Left lobe of liver (tissue), 2 donors: ENCODE measurements around the gene CCDC70. TPM values are rescaled to one million over a fixed set of nuclear protein-coding genes. Genes with fewer than 3 reads are reported as not detected.

Experiments
- ATAC-seq: fragments of 200-7000 bp; cut with Tn5 transposase; one replicate; pipeline ENCODE4 v1.9.1; 2020; ENCODE audit warnings: mild to moderate bottlenecking, moderate library complexity
- DNase-seq: peaks from one replicate; pipeline ENCODE4 v3.0.0-alpha.2; 2020; ENCODE audit warnings: low spot score
- total RNA-seq: library from RNA; stranded (reverse); gene quantifications from one replicate; pipeline ENCODE4 v1.2.1, GENCODE V29; 2021
- donor health status: DM: no; HTN: no; CAD: no; lungs with moderate emphysema.
- donor health status: DM: no; HTN: yes; CAD: no.

The CCDC70 gene
- total RNA-seq, 1 donor from 2014 or later, result not detected

GRCh38 chr13:51828730-51829567 lies 32.8 kb upstream of the CCDC70 start:
- no peak for DNase-seq
- no peak for ATAC-seq

- ATAC-seq (no peak), DNase-seq (no peak)
Measured at GRCh38 chr13:51829568-51829899, 32.2 kb upstream of the CCDC70 start.

- DNase-seq (no peak), ATAC-seq (no peak)
Measured at GRCh38 chr13:51831519-51831918, 30.2 kb upstream of the CCDC70 start.

GRCh38 chr13:51832471-51833152 lies 29.2 kb upstream of the CCDC70 start:
- DNase-seq (no peak), ATAC-seq (peak; percentile 88)

- no peak for DNase-seq
- no peak for ATAC-seq
Measured at GRCh38 chr13:51833980-51834379, 27.8 kb upstream of the CCDC70 start.

GRCh38 chr13:51834581-51835171 lies 27.1 kb upstream of the CCDC70 start:
- DNase-seq (no peak), ATAC-seq (no peak)

GRCh38 chr13:51837016-51837415 lies 24.8 kb upstream of the CCDC70 start:
- DNase-seq, result no peak
- ATAC-seq, result no peak

- ATAC-seq (no peak), DNase-seq (no peak)
Measured at GRCh38 chr13:51838240-51838846, 23.4 kb upstream of the CCDC70 start.

- DNase-seq, result no peak
- no peak for ATAC-seq
Measured at GRCh38 chr13:51839711-51840540, 21.8 kb upstream of the CCDC70 start.

GRCh38 chr13:51840917-51841316 lies 20.9 kb upstream of the CCDC70 start:
- DNase-seq (no peak), ATAC-seq (no peak)

- DNase-seq (no peak), ATAC-seq (no peak)
Measured at GRCh38 chr13:51841732-51842131, 20.0 kb upstream of the CCDC70 start.

GRCh38 chr13:51843529-51843928 lies 18.2 kb upstream of the CCDC70 start:
- ATAC-seq (no peak), DNase-seq (no peak)

GRCh38 chr13:51844862-51845573 lies 16.8 kb upstream of the CCDC70 start, which contains the start of gene TMEM272:
TMEM272 (minus strand) TSS chr13:51845177; CDS start chr13:51838530, 6,647 bp downstream.
- DNase-seq (peak; percentile 73), ATAC-seq (peak; percentile 96)

GRCh38 chr13:51845574-51846318 lies 16.0 kb upstream of the CCDC70 start:
- DNase-seq (no peak), ATAC-seq (peak; percentile 52)

GRCh38 chr13:51846756-51847155 lies 15.0 kb upstream of the CCDC70 start:
- no peak for ATAC-seq
- no peak for DNase-seq

GRCh38 chr13:51848674-51849073 lies 13.1 kb upstream of the CCDC70 start:
- DNase-seq, result no peak
- ATAC-seq, result no peak

- DNase-seq (no peak), ATAC-seq (no peak)
Measured at GRCh38 chr13:51849145-51850101, 12.3 kb upstream of the CCDC70 start.
